GM18873 (cell line): ENCODE results near the gene AMIGO1.

Experiments used
- ATAC-seq: cut with Tn5 transposase; IDR thresholded peaks from one replicate; pipeline ENCODE4 v1.9.1; 2021; ENCODE audit warnings: mild to moderate bottlenecking, moderate library complexity, moderate number of reproducible peaks; ENCODE audit not compliant: unreplicated experiment, low FRiP score

AMIGO1 gene

GRCh38 chr1:109508001-109508872, 1.3 kb downstream of the AMIGO1 start:
- ATAC-seq, result no peak

- no peak for ATAC-seq
These were observed 4.6 kb downstream of the AMIGO1 start for GRCh38 chr1:109504974-109505373.

- ATAC-seq, result no peak
These were observed 5.6 kb downstream of the AMIGO1 start for GRCh38 chr1:109503935-109504334.

- ATAC-seq, result no peak
These were observed 7.1 kb downstream of the AMIGO1 start for GRCh38 chr1:109502364-109502851.

- no peak for ATAC-seq
These were observed 7.7 kb downstream of the AMIGO1 start for GRCh38 chr1:109501644-109502363.

GRCh38 chr1:109500941-109501381, 8.6 kb downstream of the AMIGO1 start:
- ATAC-seq, result no peak

- no peak for ATAC-seq
These were observed 9.6 kb downstream of the AMIGO1 start for GRCh38 chr1:109499661-109500536.

GRCh38 chr1:109499081-109499480, 10.4 kb downstream of the AMIGO1 start:
- no peak for ATAC-seq

GRCh38 chr1:109498161-109498801, 11.2 kb downstream of the AMIGO1 start:
- ATAC-seq, result no peak

- ATAC-seq, result no peak
These were observed 11.9 kb downstream of the AMIGO1 start for GRCh38 chr1:109497449-109498160.

GRCh38 chr1:109495738-109496137, 13.8 kb downstream of the AMIGO1 start:
- ATAC-seq, result no peak

GRCh38 chr1:109493805-109494539, 15.6 kb downstream of the AMIGO1 start, which contains the start of gene CYB561D1:
Gene CYB561D1, plus strand, starts transcription at chr1:109494094. Its CDS starts 46 bp downstream, at chr1:109494140.
- ATAC-seq, result peak; percentile 54

GRCh38 chr1:109493227-109493626, 16.3 kb downstream of the AMIGO1 start:
- ATAC-seq, result no peak

GRCh38 chr1:109492779-109493178, 16.7 kb downstream of the AMIGO1 start:
- ATAC-seq, result no peak

GRCh38 chr1:109491372-109491771, 18.2 kb downstream of the AMIGO1 start:
- no peak for ATAC-seq

- ATAC-seq, result no peak
These were observed 18.6 kb downstream of the AMIGO1 start for GRCh38 chr1:109490934-109491302.

- ATAC-seq, result no peak
These were observed 19.2 kb downstream of the AMIGO1 start for GRCh38 chr1:109490029-109490933.

- ATAC-seq, result no peak
These were observed 20.8 kb downstream of the AMIGO1 start for GRCh38 chr1:109488696-109489095.
